Muscle of leg (tissue), 11 donors: ENCODE results near the gene RPIA. TPM values are rescaled to one million over a fixed set of nuclear protein-coding genes. Genes with fewer than 3 reads are reported as not detected.

Experiments
- DNase-seq: peaks from one replicate; pipeline ENCODE4 v3.0.0; 2013
- H3K27ac ChIP-seq: one replicate; pipeline ENCODE4 v1.5.1; 2013; ENCODE audit warnings: mild to moderate bottlenecking, low read length, control low read depth
- H3K27me3 ChIP-seq: one replicate; pipeline ENCODE4 v1.6.1; 2013; ENCODE audit warnings: low read length; ENCODE audit not compliant: control insufficient read depth, insufficient read depth
- H3K36me3 ChIP-seq: one replicate; pipeline ENCODE4 v1.6.1; 2013; ENCODE audit warnings: low read length; ENCODE audit not compliant: control insufficient read depth, insufficient read depth
- H3K4me1 ChIP-seq: one replicate; pipeline ENCODE4 v1.6.1; 2013; ENCODE audit warnings: low read length; ENCODE audit not compliant: control insufficient read depth, insufficient read depth
- H3K4me3 ChIP-seq: one replicate; pipeline ENCODE4 v1.5.1; 2013; ENCODE audit warnings: low read length, control low read depth
- H3K9me3 ChIP-seq: replicated peaks from 2 replicates; pipeline ENCODE4 v1.6.1; 2013; ENCODE audit warnings: low read depth, low read length; ENCODE audit not compliant: control insufficient read depth
- WGBS: methylation state at CpG from one replicate; pipeline ENCODE4 v1.1.5; 2013; ENCODE audit warnings: missing lambda C conversion rate; ENCODE audit not compliant: insufficient coverage; 5-methylcytosine and 5-hydroxymethylcytosine counted together
- polyA plus RNA-seq, 8 donors: library from polyadenylated mRNA; unstranded; fragments of 120-200 nt; gene quantifications; one replicate each; pipeline versions ENCODE4 v1.2.1 to v1.2.3, GENCODE V29; 2013; ENCODE audit warnings: inconsistent platforms in 1 of 8, low replicate concordance in 1 of 8; ENCODE audit not compliant: insufficient read length in 8 of 8, insufficient read depth in 1 of 8
- total RNA-seq: library from RNA; stranded (reverse); fragments of 120-200 nt; gene quantifications from one replicate; pipeline ENCODE4 v1.2.4, GENCODE V29; 2013

RPIA gene
- total and polyA plus RNA-seq, 9 donors = 11.3 to 27.7 (median 23.9) TPM

DNA sequence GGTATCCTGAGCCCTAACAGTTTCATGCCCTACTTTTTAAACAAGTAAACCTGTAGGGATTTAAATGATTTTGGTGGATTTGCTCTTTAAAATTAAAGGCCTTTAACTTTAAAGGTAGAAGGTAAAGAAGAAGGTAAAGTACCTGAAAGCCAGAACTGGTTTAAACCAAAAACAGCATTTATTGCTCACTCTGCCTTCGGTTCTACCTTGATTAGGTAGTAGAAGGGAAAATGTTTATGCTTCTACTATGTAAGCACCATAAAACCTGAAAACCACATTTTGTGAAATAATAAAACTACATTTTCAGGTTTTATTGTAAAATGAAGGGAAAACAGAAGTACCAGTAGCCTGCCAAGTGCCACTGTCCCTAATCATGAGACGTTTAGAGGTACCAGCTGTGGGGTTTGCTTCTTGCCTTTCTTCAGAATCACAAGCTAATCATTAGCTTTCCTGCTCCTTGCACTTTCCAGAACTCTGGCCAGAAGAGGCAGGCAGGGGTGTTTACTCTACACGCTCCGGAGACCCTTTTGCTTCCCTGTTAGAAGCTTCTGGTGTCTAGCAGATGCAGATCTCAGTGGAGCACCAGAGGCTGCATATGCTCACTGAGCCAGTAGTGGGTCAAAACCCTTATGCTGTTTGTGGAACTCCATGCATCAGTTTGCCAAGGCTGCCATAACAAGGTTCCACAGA, 33.3 kb downstream of the RPIA start:
- no peak for DNase-seq
- H3K4me1 ChIP-seq = no peaks in the 10 kb centered on the region
- no peak overlapping the region for H3K4me3 ChIP-seq
- H3K27me3 ChIP-seq = no peaks in the 10 kb centered on the region
- peaks cover 1% of the 10 kb centered on the region for H3K9me3 ChIP-seq
- WGBS = 67% methylated on average over 3 of the region's 4 CpGs
- no peaks in the 10 kb centered on the region for H3K36me3 ChIP-seq
- no peak overlapping the region for H3K27ac ChIP-seq

GRCh38 chr2:88729061-88729745, 37.7 kb downstream of the RPIA start:
- no peak for DNase-seq
- Histone ChIP-seq H3K4me3 (no peak overlapping the region), H3K36me3 (peaks cover 4% of the 10 kb centered on the region), H3K27ac (no peak overlapping the region), H3K9me3 (no peaks in the 10 kb centered on the region), H3K27me3 (no peaks in the 10 kb centered on the region), H3K4me1 (peaks cover 4% of the 10 kb centered on the region)
- 92% methylated on average over 7 of the region's 8 CpGs for WGBS

DNA sequence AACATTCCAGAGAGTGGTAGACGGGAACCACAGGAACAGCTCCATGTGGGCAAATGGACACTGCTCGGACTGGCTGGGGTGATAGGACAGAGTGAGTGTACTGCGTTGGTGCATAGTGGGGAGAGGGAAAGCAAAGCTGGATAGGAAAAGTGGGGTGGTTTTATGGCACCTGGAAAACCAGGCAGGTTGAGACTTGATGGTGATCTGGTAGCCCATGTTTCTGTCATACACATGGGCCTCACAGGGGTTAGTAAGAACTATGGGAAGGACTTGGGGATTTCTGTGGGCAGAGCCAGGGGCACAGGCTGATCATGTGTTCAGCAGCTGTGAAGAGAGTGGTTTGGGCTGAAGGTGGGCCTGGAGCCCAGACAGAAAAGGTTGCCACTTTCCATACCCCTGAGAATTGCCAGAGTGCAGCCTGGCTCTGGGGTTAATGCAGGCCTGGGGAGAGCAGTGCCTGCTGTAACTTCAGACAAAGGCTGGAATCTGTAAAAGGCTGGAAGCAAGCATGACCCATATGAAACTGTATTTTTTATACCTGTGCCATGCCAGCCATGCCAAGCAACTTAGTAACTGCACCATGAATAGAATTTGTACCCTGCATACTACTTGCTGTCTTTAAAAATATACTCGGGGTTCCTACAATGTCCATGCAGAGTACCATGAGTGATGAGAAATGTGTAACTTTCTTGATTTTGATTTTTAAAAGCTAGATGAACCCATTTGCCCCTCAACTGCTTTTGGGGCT, 41.9 kb downstream of the RPIA start:
- 94% methylated on average over 3 of the region's 4 CpGs for WGBS
- peaks cover 4% of the 10 kb centered on the region for H3K4me1 ChIP-seq

GRCh38 chr2:88735133-88735532, 43.7 kb downstream of the RPIA start:
- WGBS = no CpG with 5 or more reads among the region's 4 CpGs
- no peaks in the 10 kb centered on the region for H3K27me3 ChIP-seq
- no peak overlapping the region for H3K4me3 ChIP-seq
- H3K4me1 ChIP-seq = peaks cover 4% of the 10 kb centered on the region
- H3K9me3 ChIP-seq = no peaks in the 10 kb centered on the region
- peaks cover 36% of the 10 kb centered on the region for H3K36me3 ChIP-seq
- no peak overlapping the region for H3K27ac ChIP-seq
- DNase-seq = peak; percentile 19

More for the DNA sequence above, 41.9 kb downstream of the RPIA start:
- no peak for DNase-seq
- Histone ChIP-seq H3K9me3 (no peaks in the 10 kb centered on the region), H3K36me3 (peaks cover 26% of the 10 kb centered on the region), H3K27ac (no peak overlapping the region), H3K4me3 (no peak overlapping the region), H3K27me3 (no peaks in the 10 kb centered on the region)

DNA sequence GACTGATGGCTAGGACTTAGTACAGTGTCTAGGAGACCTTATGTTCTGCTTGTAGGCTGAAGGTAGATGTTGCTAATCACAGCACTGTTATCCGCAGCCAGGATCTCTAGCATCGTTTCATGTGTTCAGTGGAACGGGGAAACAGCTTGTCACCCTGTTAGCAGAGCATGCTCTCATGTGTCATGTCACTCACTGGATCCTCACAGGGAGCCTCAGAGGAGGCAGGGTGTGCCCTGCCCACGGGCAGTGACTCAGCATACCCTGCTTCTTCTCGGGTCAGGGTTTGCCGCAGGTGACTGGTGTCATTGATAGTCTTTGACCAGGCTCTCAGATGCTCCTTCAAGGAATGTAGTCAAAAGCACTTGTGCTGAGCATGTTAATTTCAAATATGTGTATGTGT, 44.4 kb downstream of the RPIA start:
- H3K4me3 ChIP-seq = no peak overlapping the region
- WGBS = 89% methylated on average over 3 of the region's 6 CpGs

DNA sequence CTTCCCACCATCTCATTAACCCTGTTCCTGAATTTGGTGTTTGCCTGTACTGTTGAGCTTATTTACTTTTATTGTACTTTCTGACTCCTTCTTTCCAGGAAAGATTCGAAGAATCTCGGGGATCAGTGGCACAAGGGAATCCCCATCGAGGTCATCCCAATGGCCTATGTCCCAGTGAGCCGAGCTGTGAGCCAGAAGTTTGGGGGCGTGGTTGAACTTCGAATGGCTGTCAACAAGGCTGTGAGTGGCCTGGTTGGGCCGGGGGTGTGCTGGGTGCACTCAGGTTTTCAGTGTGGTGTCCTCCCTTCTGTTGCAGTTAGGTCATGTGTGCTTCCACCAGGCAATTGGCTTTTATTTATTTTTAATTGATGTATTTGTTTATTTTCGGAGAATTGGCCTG, 45.0 kb downstream of the RPIA start:
- Histone ChIP-seq H3K36me3 (peaks cover 36% of the 10 kb centered on the region), H3K27ac (no peak overlapping the region), H3K27me3 (no peaks in the 10 kb centered on the region), H3K4me3 (no peak overlapping the region), H3K4me1 (peaks cover 4% of the 10 kb centered on the region), H3K9me3 (no peaks in the 10 kb centered on the region)
- WGBS = 95% methylated on average over 4 of the region's 8 CpGs
- no peak for DNase-seq

More for the DNA sequence above, 44.4 kb downstream of the RPIA start:
- Histone ChIP-seq H3K9me3 (no peaks in the 10 kb centered on the region), H3K36me3 (peaks cover 36% of the 10 kb centered on the region), H3K27ac (no peak overlapping the region), H3K4me1 (peaks cover 4% of the 10 kb centered on the region), H3K27me3 (no peaks in the 10 kb centered on the region)
- DNase-seq = no peak

GRCh38 chr2:88737385-88737784, 45.9 kb downstream of the RPIA start:
- H3K9me3 ChIP-seq = no peaks in the 10 kb centered on the region
- no peak overlapping the region for H3K4me3 ChIP-seq
- DNase-seq = peak; percentile 25
- peak overlapping the region; percentile 81 for H3K27ac ChIP-seq
- H3K27me3 ChIP-seq = no peaks in the 10 kb centered on the region
- peaks cover 39% of the 10 kb centered on the region for H3K36me3 ChIP-seq
- WGBS = 85% methylated on average over 3 of the region's 4 CpGs
- H3K4me1 ChIP-seq = peaks cover 4% of the 10 kb centered on the region

- no peaks in the 10 kb centered on the region for H3K9me3 ChIP-seq
- WGBS = 56% methylated on average over 2 of the region's 3 CpGs
- no peak overlapping the region for H3K4me3 ChIP-seq
- no peaks in the 10 kb centered on the region for H3K27me3 ChIP-seq
- peak overlapping the region; percentile 81 for H3K27ac ChIP-seq
- peaks cover 3% of the 10 kb centered on the region for H3K4me1 ChIP-seq
- peaks cover 37% of the 10 kb centered on the region for H3K36me3 ChIP-seq
- DNase-seq = no peak
Observed at GRCh38 chr2:88738271-88738670, 46.8 kb downstream of the RPIA start.

- 71% methylated on average over 2 of the region's 7 CpGs for WGBS
- H3K4me1 ChIP-seq = no peaks in the 10 kb centered on the region
- peak; percentile 76 for DNase-seq
- peaks cover 36% of the 10 kb centered on the region for H3K36me3 ChIP-seq
- H3K27me3 ChIP-seq = no peaks in the 10 kb centered on the region
- H3K4me3 ChIP-seq = no peak overlapping the region
- no peak overlapping the region for H3K27ac ChIP-seq
- H3K9me3 ChIP-seq = no peaks in the 10 kb centered on the region
Observed at GRCh38 chr2:88739985-88740600, 48.6 kb downstream of the RPIA start.
